ENCODE results near the gene FSTL3. TPM values are rescaled to one million over a fixed set of nuclear protein-coding genes. Genes with fewer than 3 reads are reported as not detected.
"Not testable (repeated sequence)": the region's sequence is repeated elsewhere in the genome, so short reads cannot be mapped to it uniquely, and the experiment has no call there.

FSTL3 gene
- total RNA-seq, 2 experiments from 2014 or later = 6.2 to 6.5 TPM

GRCh38 chr19:723714-724113, 47.5 kb downstream of the FSTL3 start:
- no peaks in the 10 kb centered on the region for H3K9me3 Mint-ChIP-seq
- no peak overlapping the region for H3K4me3 Mint-ChIP-seq
- no peak for DNase-seq
- no peaks in the 10 kb centered on the region for H3K4me1 Mint-ChIP-seq
- no peak overlapping the region for H3K27ac Mint-ChIP-seq
- H3K27me3 Mint-ChIP-seq = peaks cover 26% of the 10 kb centered on the region
- H3K36me3 Mint-ChIP-seq = no peaks in the 10 kb centered on the region

- no peak for DNase-seq
- Mint-ChIP-seq H3K27me3 (peaks cover 21% of the 10 kb centered on the region), H3K9me3 (no peaks in the 10 kb centered on the region), H3K4me3 (no peak overlapping the region), H3K4me1 (no peaks in the 10 kb centered on the region), H3K27ac (no peak overlapping the region), H3K36me3 (no peaks in the 10 kb centered on the region)
Measured at GRCh38 chr19:725461-726089, 49.4 kb downstream of the FSTL3 start.

- Mint-ChIP-seq H3K36me3 (no peaks in the 10 kb centered on the region), H3K27me3 (peaks cover 16% of the 10 kb centered on the region), H3K4me3 (no peak overlapping the region), H3K9me3 (no peaks in the 10 kb centered on the region), H3K4me1 (no peaks in the 10 kb centered on the region), H3K27ac (no peak overlapping the region)
- no peak for DNase-seq
Measured at GRCh38 chr19:726993-727956, 51.1 kb downstream of the FSTL3 start.

DNA sequence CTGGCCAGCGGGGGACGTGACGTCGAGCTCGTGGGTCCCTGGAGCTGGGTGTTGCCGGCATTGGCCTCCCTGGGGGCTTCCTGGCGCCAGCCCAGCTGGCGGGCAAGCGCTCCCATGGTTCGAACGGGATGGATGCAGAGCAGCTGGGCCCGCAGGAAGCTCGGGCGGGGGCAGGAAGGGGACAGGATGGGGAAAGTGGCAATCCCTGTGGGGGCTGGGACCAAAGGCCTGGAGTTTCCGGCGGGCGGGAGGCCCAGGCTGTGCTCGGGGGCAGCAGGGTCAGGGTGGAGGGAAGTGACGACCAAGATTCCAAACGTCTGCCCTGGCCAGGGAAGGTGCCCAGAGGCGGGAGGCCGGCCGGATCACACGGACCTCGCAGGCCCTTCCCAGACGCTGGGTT, 51.8 kb downstream of the FSTL3 start:
- H3K27me3 Mint-ChIP-seq = peaks cover 12% of the 10 kb centered on the region
- H3K27ac Mint-ChIP-seq = no peak overlapping the region
- H3K9me3 Mint-ChIP-seq = no peaks in the 10 kb centered on the region
- H3K4me3 Mint-ChIP-seq = no peak overlapping the region
- no peak for DNase-seq
- H3K36me3 Mint-ChIP-seq = no peaks in the 10 kb centered on the region
- peaks cover 2% of the 10 kb centered on the region for H3K4me1 Mint-ChIP-seq

GRCh38 chr19:729564-729963, 53.4 kb downstream of the FSTL3 start:
- H3K4me3 Mint-ChIP-seq, H3K9me3 Mint-ChIP-seq, H3K36me3 Mint-ChIP-seq, H3K4me1 Mint-ChIP-seq, H3K27me3 Mint-ChIP-seq, DNase-seq, H3K27ac Mint-ChIP-seq: not testable (repeated sequence)

GRCh38 chr19:729965-730668, 53.9 kb downstream of the FSTL3 start:
- no peak for DNase-seq
- Mint-ChIP-seq H3K9me3 (no peaks in the 10 kb centered on the region), H3K27ac (no peak overlapping the region), H3K36me3 (no peaks in the 10 kb centered on the region), H3K4me1 (peaks cover 6% of the 10 kb centered on the region), H3K4me3 (no peak overlapping the region), H3K27me3 (peaks cover 8% of the 10 kb centered on the region)

- no peak overlapping the region for H3K27ac Mint-ChIP-seq
- H3K36me3 Mint-ChIP-seq = no peaks in the 10 kb centered on the region
- peaks cover 8% of the 10 kb centered on the region for H3K27me3 Mint-ChIP-seq
- H3K4me3 Mint-ChIP-seq = no peak overlapping the region
- DNase-seq = no peak
- peaks cover 6% of the 10 kb centered on the region for H3K4me1 Mint-ChIP-seq
- H3K9me3 Mint-ChIP-seq = no peaks in the 10 kb centered on the region
Measured at GRCh38 chr19:731000-731399, 54.8 kb downstream of the FSTL3 start.

GRCh38 chr19:732148-733069, 56.2 kb downstream of the FSTL3 start:
- peaks cover 8% of the 10 kb centered on the region for H3K27me3 Mint-ChIP-seq
- H3K4me3 Mint-ChIP-seq = no peak overlapping the region
- H3K27ac Mint-ChIP-seq = no peak overlapping the region
- H3K4me1 Mint-ChIP-seq = peaks cover 6% of the 10 kb centered on the region
- no peak for DNase-seq
- no peaks in the 10 kb centered on the region for H3K9me3 Mint-ChIP-seq
- no peaks in the 10 kb centered on the region for H3K36me3 Mint-ChIP-seq

Other genes with a start within 250 kb of the FSTL3 start
- under 1 TPM in 1 of 2 experiments, not detected in 1; 0.32 TPM for gene SHC2, start 215.4 kb upstream of the FSTL3 start, total RNA-seq
- under 1 TPM in 1 of 2 experiments, not detected in 1; 0.21 TPM for gene MADCAM1, start 179.9 kb upstream of the FSTL3 start, total RNA-seq
- gene TPGS1, start 168.9 kb upstream of the FSTL3 start, total RNA-seq = 10 to 100 TPM in 1 of 2 experiments, 1 to 10 TPM in 1; 9.3 to 10.3 TPM
- gene CDC34, start 144.6 kb upstream of the FSTL3 start, total RNA-seq = 10 to 100 TPM; 46.5 to 48.8 TPM
- 10 to 100 TPM; 42.0 to 49.0 TPM for gene GZMM, start 132.3 kb upstream of the FSTL3 start, total RNA-seq
- 100 to 1,000 TPM; 167 to 168 TPM for gene BSG, start 103.8 kb upstream of the FSTL3 start, total RNA-seq
- under 1 TPM; 0.31 to 0.34 TPM for gene HCN2, start 86.5 kb upstream of the FSTL3 start, total RNA-seq
- 10 to 100 TPM; 73.3 to 74.6 TPM for gene POLRMT, start 42.9 kb upstream of the FSTL3 start, total RNA-seq
- gene FGF22, start 36.5 kb upstream of the FSTL3 start, total RNA-seq = not detected
- gene RNF126, start 13.2 kb upstream of the FSTL3 start, total RNA-seq = 100 to 1,000 TPM; 106 to 108 TPM
- not detected for gene PRSS57, start 19.1 kb downstream of the FSTL3 start, total RNA-seq
- not detected for gene PALM, start 32.5 kb downstream of the FSTL3 start, total RNA-seq
- under 1 TPM in 1 of 2 experiments, not detected in 1; 0.10 TPM for gene MISP, start 74.7 kb downstream of the FSTL3 start, total RNA-seq
- gene PTBP1, start 121.1 kb downstream of the FSTL3 start, total RNA-seq = 100 to 1,000 TPM; 799 to 818 TPM
- gene PLPPR3, start 145.6 kb downstream of the FSTL3 start, total RNA-seq = not detected
- gene AZU1, start 151.4 kb downstream of the FSTL3 start, total RNA-seq = not detected
- not detected for gene PRTN3, start 164.6 kb downstream of the FSTL3 start, total RNA-seq
- not detected for gene ELANE, start 175.9 kb downstream of the FSTL3 start, total RNA-seq
- gene CFD, start 183.3 kb downstream of the FSTL3 start, total RNA-seq = 1 to 10 TPM; 1.8 TPM
- 10 to 100 TPM; 39.8 to 40.3 TPM for gene MED16, start 216.8 kb downstream of the FSTL3 start, total RNA-seq
- gene RNU6-9, start 217.1 kb downstream of the FSTL3 start, total RNA-seq = not detected
- gene R3HDM4, start 236.8 kb downstream of the FSTL3 start, total RNA-seq = 10 to 100 TPM; 50.5 to 51.7 TPM
- gene KISS1R, start 240.9 kb downstream of the FSTL3 start, total RNA-seq = 10 to 100 TPM; 12.2 to 13.3 TPM
- 10 to 100 TPM; 10.2 to 11.8 TPM for gene ARID3A, start 249.6 kb downstream of the FSTL3 start, total RNA-seq